Urothelium cell line (cell line): ENCODE data around the gene COL7A1.

Experiments
- DNase-seq: peaks from one replicate; pipeline ENCODE4 v3.0.0; 2011; ENCODE audit warnings: low spot score, mixed read lengths
- FAIRE-seq: peaks from 2 replicates; lab custom pipeline; 2011; peaks lifted over from hg19 to GRCh38; lab: Jason Lieb, UNC

The COL7A1 gene

DNA sequence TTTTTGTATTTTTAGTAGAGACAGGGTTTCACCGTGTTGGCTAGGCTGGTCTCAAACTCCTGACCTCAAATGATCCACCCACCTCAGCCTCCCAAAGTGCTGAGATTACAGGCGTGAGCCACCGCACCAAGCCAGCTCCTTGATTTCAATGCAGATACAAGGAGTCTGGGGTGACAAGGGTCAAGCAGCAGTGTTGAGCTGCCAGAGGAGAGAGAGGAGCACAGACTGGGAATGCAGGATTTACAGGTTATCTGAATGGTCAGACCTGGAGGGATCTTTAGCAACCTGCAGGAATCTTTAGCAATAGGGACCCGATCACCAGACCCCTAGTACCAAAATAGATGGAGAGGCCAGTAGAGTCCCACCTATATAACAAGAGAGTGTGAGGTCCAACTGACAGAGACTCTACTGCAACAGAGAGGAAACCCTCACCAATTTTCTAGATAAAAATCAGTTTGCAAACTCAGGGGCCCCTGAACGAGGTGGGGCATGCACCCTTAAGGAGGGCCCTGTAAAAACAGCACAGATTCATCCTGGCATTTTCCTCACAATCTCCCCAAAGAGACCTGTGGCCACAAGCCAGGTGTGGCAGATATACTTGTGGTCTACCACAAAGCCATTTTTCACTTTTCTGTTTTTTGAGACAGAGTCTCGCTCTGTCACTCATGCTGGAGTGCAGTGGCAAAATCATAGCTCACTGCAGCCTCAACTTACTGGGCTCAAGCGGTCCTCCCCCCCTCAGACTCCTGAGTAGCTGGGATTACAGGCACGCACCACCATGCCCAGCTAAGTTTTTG is 80.5 kb downstream of the COL7A1 start:
- DNase-seq (no peak), FAIRE-seq (no peak)
